NCI-H69 (cell line): Measurements from ENCODE around the gene NLRP9.

Experiments used
- DNase-seq: peaks from one replicate; lab custom pipeline; 2025; lab: John Stamatoyannopoulos, UW

NLRP9 gene

GRCh38 chr19:55703790-55704215 lies 34.4 kb downstream of the NLRP9 start:
- DNase-seq, result peak; percentile 40

- no peak for DNase-seq
Observed at GRCh38 chr19:55702131-55702627, 36.0 kb downstream of the NLRP9 start.

- DNase-seq, result no peak
Observed at GRCh38 chr19:55700813-55701212, 37.4 kb downstream of the NLRP9 start.

- no peak for DNase-seq
Observed at GRCh38 chr19:55699221-55699620, 39.0 kb downstream of the NLRP9 start.

- no peak for DNase-seq
Observed at GRCh38 chr19:55698256-55698655, 39.9 kb downstream of the NLRP9 start.

- no peak for DNase-seq
Observed at GRCh38 chr19:55697698-55698097, 40.5 kb downstream of the NLRP9 start.

GRCh38 chr19:55697069-55697440 lies 41.1 kb downstream of the NLRP9 start:
- no peak for DNase-seq

GRCh38 chr19:55696301-55697068 lies 41.7 kb downstream of the NLRP9 start:
- DNase-seq, result no peak

GRCh38 chr19:55695511-55696290 lies 42.5 kb downstream of the NLRP9 start:
- no peak for DNase-seq

GRCh38 chr19:55694656-55695491 lies 43.3 kb downstream of the NLRP9 start:
- no peak for DNase-seq

GRCh38 chr19:55694241-55694655 lies 44.0 kb downstream of the NLRP9 start:
- no peak for DNase-seq

- no peak for DNase-seq
Observed at GRCh38 chr19:55693336-55693974, 44.7 kb downstream of the NLRP9 start.

GRCh38 chr19:55692681-55693081 lies 45.5 kb downstream of the NLRP9 start:
- DNase-seq, result no peak

- no peak for DNase-seq
Observed at GRCh38 chr19:55691561-55692481, 46.4 kb downstream of the NLRP9 start.

GRCh38 chr19:55690769-55691545 lies 47.2 kb downstream of the NLRP9 start:
- no peak for DNase-seq

- DNase-seq, result no peak
Observed at GRCh38 chr19:55690109-55690768, 48.0 kb downstream of the NLRP9 start.

- no peak for DNase-seq
Observed at GRCh38 chr19:55689411-55690108, 48.6 kb downstream of the NLRP9 start.

- peak; percentile 35 for DNase-seq
Observed at GRCh38 chr19:55688422-55689218, 49.6 kb downstream of the NLRP9 start.
